GM21423 (cell line): Measurements from ENCODE around the gene ZFAND2A.
"Not testable (repeated sequence)": the region's sequence is repeated elsewhere in the genome, so short reads cannot be mapped to it uniquely, and the experiment has no call there.

Experiments used
- ATAC-seq: cut with Tn5 transposase; IDR thresholded peaks from one replicate; pipeline ENCODE4 v1.9.1; 2021; ENCODE audit warnings: mild to moderate bottlenecking, moderate library complexity; ENCODE audit not compliant: unreplicated experiment

ZFAND2A gene

GRCh38 chr7:1127001-1127400, 33.0 kb downstream of the ZFAND2A start:
- no peak for ATAC-seq

- no peak for ATAC-seq
These were observed 34.4 kb downstream of the ZFAND2A start for GRCh38 chr7:1125603-1125969.

GRCh38 chr7:1124816-1125602, 35.0 kb downstream of the ZFAND2A start:
- ATAC-seq: no peak

- ATAC-seq: no peak
These were observed 35.8 kb downstream of the ZFAND2A start for GRCh38 chr7:1124164-1124563.

GRCh38 chr7:1123715-1124114, 36.3 kb downstream of the ZFAND2A start:
- ATAC-seq: no peak

GRCh38 chr7:1122832-1123501, 37.0 kb downstream of the ZFAND2A start:
- no peak for ATAC-seq

- no peak for ATAC-seq
These were observed 37.8 kb downstream of the ZFAND2A start for GRCh38 chr7:1121886-1122831.

- ATAC-seq: no peak
These were observed 38.5 kb downstream of the ZFAND2A start for GRCh38 chr7:1121476-1121875.

GRCh38 chr7:1120791-1121190, 39.2 kb downstream of the ZFAND2A start:
- no peak for ATAC-seq

GRCh38 chr7:1119201-1119600, 40.8 kb downstream of the ZFAND2A start:
- no peak for ATAC-seq

- ATAC-seq: no peak
These were observed 42.6 kb downstream of the ZFAND2A start for GRCh38 chr7:1117321-1117928.

- ATAC-seq: not testable (repeated sequence)
These were observed 43.5 kb downstream of the ZFAND2A start for GRCh38 chr7:1116383-1117008.

- ATAC-seq: not testable (repeated sequence)
These were observed 44.6 kb downstream of the ZFAND2A start for GRCh38 chr7:1115171-1116045.

- ATAC-seq: no peak
These were observed 45.5 kb downstream of the ZFAND2A start for GRCh38 chr7:1114505-1114904.

- ATAC-seq: no peak
These were observed 45.9 kb downstream of the ZFAND2A start for GRCh38 chr7:1114088-1114487.

GRCh38 chr7:1113548-1113885, 46.5 kb downstream of the ZFAND2A start:
- no peak for ATAC-seq

- no peak for ATAC-seq
These were observed 47.1 kb downstream of the ZFAND2A start for GRCh38 chr7:1112625-1113547.

GRCh38 chr7:1112109-1112508, 47.9 kb downstream of the ZFAND2A start:
- no peak for ATAC-seq

- ATAC-seq: no peak
These were observed 48.8 kb downstream of the ZFAND2A start for GRCh38 chr7:1111156-1111555.
